IPS-20b (cell line): ENCODE results near the gene DUSP5.
A peak's percentile ranks its signal among the peaks of the same experiment; 100 is the strongest.

Experiments
- H3K27ac ChIP-seq: one replicate; pipeline ENCODE4 v1.5.1; 2013; ENCODE audit warnings: low read length
- H3K27me3 ChIP-seq: 2 replicates; pipeline ENCODE4 v1.6.1; 2013; ENCODE audit warnings: mild to moderate bottlenecking, low read length, inconsistent platforms; ENCODE audit not compliant: insufficient read depth
- H3K36me3 ChIP-seq: 2 replicates; pipeline ENCODE4 v1.6.1; 2013; ENCODE audit warnings: low read depth, mild to moderate bottlenecking, inconsistent platforms, low read length, moderate library complexity; ENCODE audit not compliant: insufficient read depth
- H3K4me1 ChIP-seq: 2 replicates; pipeline ENCODE4 v1.6.1; 2013; ENCODE audit warnings: mild to moderate bottlenecking, control low read depth, inconsistent platforms, low read length, moderate library complexity; ENCODE audit not compliant: insufficient read depth
- H3K4me3 ChIP-seq: 2 replicates; pipeline ENCODE4 v1.5.1; 2013; ENCODE audit warnings: mild to moderate bottlenecking, low read length, inconsistent platforms
- H3K9ac ChIP-seq: 2 replicates; pipeline ENCODE4 v1.6.1; 2013; ENCODE audit warnings: low read depth, mild to moderate bottlenecking, inconsistent platforms, low read length, moderate library complexity
- H3K9me3 ChIP-seq: 2 replicates; pipeline ENCODE4 v1.6.1; 2013; ENCODE audit warnings: mild to moderate bottlenecking, low read depth, low read length, inconsistent platforms; ENCODE audit not compliant: insufficient read depth

Gene DUSP5

DNA sequence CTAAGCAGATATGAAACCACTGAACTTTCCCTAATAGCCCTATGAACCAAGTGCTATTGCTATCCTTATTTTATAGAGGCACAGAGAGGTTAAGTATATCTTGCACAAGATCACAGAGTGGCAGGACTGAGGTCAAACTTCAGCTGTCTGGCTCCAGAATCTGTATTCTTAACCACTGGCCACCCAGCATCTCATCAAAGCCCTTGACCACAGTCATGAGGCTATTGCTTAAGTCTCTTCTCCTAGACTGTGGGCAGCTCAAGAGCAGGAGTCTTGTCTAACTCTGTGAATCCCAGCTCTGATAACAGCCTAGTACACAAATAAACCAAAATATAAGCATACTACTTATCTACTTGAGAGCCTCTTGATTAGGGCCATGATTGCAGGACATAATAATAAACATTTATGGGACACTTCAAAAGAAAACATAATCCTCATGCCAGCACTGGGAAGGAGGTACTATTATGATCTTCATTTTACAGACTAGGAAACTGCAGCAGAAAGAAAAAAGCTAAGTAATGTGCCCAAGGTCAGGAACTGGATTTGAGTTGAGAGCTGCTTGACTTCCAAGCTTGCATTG is 47.3 kb downstream of the DUSP5 start:
- no peak overlapping the region for H3K4me3 ChIP-seq
- no peaks in the 10 kb centered on the region for H3K27me3 ChIP-seq

DNA sequence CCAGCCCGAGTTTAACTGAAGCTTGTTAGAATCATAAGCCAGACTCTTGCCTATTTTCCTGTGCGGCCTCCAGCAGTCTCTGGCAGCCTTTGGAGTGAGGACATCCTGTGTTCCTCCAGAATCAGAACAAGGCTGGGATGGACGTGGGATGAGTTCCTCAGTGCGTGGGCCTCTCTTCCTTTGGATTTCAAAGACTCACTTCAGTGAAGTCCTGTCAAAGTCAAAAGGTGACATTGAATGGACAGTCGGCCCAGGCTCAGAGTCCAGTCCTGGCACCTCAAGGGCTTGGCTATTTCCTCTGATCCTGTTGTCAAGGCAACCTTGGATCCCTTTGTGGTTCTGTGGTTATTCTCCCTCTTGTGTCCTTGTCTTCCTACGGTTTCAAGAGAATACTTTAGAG is 48.4 kb downstream of the DUSP5 start:
- Histone ChIP-seq H3K27me3 (no peaks in the 10 kb centered on the region), H3K9me3 (no peaks in the 10 kb centered on the region), H3K36me3 (no peaks in the 10 kb centered on the region), H3K4me1 (no peaks in the 10 kb centered on the region), H3K4me3 (no peak overlapping the region), H3K9ac (no peak overlapping the region), H3K27ac (no peak overlapping the region)

More for the DNA sequence above, 47.3 kb downstream of the DUSP5 start:
- H3K4me1 ChIP-seq: no peaks in the 10 kb centered on the region
- no peak overlapping the region for H3K27ac ChIP-seq
- H3K36me3 ChIP-seq: no peaks in the 10 kb centered on the region
- no peaks in the 10 kb centered on the region for H3K9me3 ChIP-seq
- no peak overlapping the region for H3K9ac ChIP-seq

DNA sequence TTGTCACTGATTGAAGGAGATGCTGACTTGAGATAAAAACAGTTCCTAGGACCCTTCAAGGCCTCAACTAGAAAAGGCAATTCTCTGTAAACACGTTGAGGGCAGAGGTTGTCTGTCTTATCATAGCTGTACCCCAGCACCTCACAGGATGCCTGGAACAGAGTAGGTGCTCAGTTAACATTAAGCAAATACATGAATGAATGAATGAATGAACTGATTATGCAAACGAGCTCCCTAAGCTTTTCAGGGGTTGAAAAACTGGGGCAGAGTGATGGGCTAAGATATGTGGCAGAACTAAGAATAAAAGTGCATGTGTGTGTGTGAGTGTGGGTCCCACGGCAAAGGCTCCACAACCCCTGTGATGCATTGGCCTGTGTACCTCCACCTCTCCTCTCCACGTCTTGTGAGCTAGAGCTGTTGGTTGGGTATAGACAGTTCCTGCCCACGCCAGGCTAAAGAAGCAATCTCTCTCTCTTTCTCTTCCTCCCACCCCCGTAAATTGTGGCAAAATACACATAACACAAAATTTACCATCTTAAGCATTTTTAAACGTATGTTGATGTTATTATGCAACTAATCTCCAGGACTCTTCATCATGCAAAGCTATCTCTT is 48.9 kb downstream of the DUSP5 start:
- no peaks in the 10 kb centered on the region for H3K36me3 ChIP-seq
- H3K27me3 ChIP-seq: no peaks in the 10 kb centered on the region
- H3K9ac ChIP-seq: no peak overlapping the region
- no peak overlapping the region for H3K4me3 ChIP-seq
- no peaks in the 10 kb centered on the region for H3K9me3 ChIP-seq
- H3K4me1 ChIP-seq: no peaks in the 10 kb centered on the region
- H3K27ac ChIP-seq: no peak overlapping the region

DNA sequence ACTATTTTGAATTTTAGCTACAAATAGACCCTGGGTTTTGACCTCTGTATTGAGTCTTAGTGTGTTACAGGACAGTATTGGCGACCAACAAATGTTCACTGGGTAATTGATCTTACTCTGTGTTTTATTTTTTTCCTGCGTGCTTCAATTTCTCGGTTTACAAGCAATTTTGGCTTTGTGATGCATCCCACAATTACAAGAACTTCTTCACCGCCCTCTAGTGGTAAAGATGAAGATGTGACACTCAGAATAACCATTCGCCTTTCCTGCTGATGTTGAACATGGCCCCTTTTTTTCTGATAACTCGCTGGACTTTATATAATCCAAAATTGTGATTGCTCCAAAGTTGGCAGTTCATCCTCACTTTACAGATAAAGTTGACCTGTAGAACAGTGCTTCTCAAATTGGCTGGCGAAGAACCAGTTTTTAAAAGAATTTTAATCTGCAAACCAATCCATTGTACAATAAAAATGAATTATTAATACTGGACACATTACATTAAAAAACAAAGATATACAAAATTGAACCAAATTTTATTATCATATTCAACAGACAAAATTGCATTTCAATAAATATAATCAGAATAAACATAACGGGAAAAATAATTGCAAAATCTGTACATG is 49.5 kb downstream of the DUSP5 start:
- Histone ChIP-seq H3K4me3 (no peak overlapping the region), H3K27me3 (no peaks in the 10 kb centered on the region), H3K36me3 (no peaks in the 10 kb centered on the region), H3K9me3 (no peaks in the 10 kb centered on the region), H3K4me1 (no peaks in the 10 kb centered on the region), H3K9ac (no peak overlapping the region), H3K27ac (no peak overlapping the region)

DNA sequence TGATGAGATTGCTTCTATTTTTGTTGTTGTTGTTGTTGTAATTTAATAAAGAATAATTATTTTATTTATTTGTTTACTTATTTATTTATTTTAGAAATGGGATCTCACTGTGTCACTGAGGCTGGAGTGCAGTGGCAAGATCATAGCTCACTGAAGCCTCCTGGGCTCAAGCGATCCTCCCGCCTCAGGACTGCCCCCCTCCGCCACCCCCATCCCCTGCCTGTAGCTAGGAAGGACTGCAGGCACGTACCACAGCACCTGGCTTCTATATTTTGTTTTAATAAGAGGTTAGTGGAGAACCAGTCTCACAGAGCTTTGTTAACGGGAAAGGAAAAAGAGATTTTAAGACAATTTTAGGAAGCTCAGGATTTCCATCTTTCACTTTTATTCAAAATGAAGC is 50.3 kb downstream of the DUSP5 start:
- no peaks in the 10 kb centered on the region for H3K27me3 ChIP-seq
- H3K9me3 ChIP-seq: no peaks in the 10 kb centered on the region
- no peak overlapping the region for H3K4me3 ChIP-seq
- no peak overlapping the region for H3K9ac ChIP-seq
- no peaks in the 10 kb centered on the region for H3K4me1 ChIP-seq
- no peaks in the 10 kb centered on the region for H3K36me3 ChIP-seq
- no peak overlapping the region for H3K27ac ChIP-seq

DNA sequence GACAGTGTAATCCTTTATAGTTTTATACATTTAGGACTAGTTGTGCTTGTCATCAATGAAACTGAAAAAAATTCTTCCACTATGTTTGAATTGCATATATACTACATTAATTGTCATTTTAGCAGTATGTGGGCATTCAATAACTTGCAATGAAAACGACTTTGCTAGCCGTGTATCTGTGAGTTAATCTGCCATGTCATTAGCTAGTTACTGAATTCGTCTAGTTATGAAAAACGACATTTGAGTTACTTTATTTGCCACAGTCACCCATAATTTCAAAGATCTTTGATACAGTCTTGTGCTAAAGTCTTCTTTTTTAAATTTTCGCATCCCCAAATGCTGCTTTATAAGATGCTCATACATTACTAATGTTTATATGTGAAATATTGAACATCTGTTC is 51.5 kb downstream of the DUSP5 start:
- no peaks in the 10 kb centered on the region for H3K36me3 ChIP-seq
- no peak overlapping the region for H3K9ac ChIP-seq
- no peak overlapping the region for H3K27ac ChIP-seq
- no peaks in the 10 kb centered on the region for H3K9me3 ChIP-seq
- no peak overlapping the region for H3K4me3 ChIP-seq
- peaks cover 8% of the 10 kb centered on the region; the same call in 1 of the 2 replicates for H3K4me1 ChIP-seq
- no peaks in the 10 kb centered on the region for H3K27me3 ChIP-seq

DNA sequence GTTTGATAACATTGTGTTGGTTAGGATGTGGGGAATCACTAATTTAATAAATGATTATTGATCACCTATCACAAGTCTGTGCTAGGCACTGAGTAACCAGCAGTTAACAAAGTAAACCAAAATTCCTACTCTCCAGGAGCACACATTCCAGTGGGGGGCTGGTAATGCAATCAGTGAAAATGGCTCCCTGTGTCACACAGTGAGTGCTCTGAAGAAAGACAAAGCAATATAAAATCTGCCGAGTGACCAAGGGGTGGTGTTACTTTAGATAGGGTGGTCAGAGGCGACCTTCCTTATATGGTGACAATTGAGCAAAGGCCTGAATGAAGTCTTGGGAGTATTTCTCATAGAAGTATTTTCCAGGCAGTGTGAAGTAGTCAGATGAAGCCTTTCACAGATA is 56.2 kb downstream of the DUSP5 start:
- no peaks in the 10 kb centered on the region for H3K36me3 ChIP-seq
- no peaks in the 10 kb centered on the region for H3K9me3 ChIP-seq
- H3K9ac ChIP-seq: peak overlapping the region; percentile 26; the same call in 1 of the 2 replicates
- no peaks in the 10 kb centered on the region for H3K27me3 ChIP-seq
- no peak overlapping the region for H3K27ac ChIP-seq
- H3K4me3 ChIP-seq: no peak overlapping the region; the same call in 1 of the 2 replicates
- H3K4me1 ChIP-seq: peaks cover 18% of the 10 kb centered on the region; the same call in 1 of the 2 replicates

DNA sequence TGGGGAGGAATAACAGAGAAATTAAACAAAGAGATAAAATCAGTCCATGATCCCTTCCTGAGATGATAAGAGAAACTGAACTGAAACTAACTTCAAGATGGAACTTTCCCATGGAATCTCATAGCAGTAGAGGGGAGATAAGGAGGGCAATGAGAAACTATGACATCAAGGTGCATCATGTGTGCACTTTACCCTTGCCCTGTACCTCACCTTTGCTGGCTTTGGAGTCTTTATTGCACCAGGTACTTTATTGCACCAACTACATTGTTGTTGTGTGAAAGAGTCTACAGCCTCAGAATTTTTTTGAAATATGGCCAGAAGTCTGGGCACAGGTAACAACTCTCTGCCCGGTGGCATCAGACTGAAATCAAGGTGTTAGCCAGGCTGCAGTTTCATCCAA is 58.6 kb downstream of the DUSP5 start:
- H3K27ac ChIP-seq: no peak overlapping the region
- no peaks in the 10 kb centered on the region for H3K36me3 ChIP-seq
- no peak overlapping the region for H3K4me3 ChIP-seq
- no peak overlapping the region for H3K9ac ChIP-seq
- no peaks in the 10 kb centered on the region for H3K9me3 ChIP-seq
- H3K27me3 ChIP-seq: no peaks in the 10 kb centered on the region
- peaks cover 18% of the 10 kb centered on the region; the same call in 1 of the 2 replicates for H3K4me1 ChIP-seq

DNA sequence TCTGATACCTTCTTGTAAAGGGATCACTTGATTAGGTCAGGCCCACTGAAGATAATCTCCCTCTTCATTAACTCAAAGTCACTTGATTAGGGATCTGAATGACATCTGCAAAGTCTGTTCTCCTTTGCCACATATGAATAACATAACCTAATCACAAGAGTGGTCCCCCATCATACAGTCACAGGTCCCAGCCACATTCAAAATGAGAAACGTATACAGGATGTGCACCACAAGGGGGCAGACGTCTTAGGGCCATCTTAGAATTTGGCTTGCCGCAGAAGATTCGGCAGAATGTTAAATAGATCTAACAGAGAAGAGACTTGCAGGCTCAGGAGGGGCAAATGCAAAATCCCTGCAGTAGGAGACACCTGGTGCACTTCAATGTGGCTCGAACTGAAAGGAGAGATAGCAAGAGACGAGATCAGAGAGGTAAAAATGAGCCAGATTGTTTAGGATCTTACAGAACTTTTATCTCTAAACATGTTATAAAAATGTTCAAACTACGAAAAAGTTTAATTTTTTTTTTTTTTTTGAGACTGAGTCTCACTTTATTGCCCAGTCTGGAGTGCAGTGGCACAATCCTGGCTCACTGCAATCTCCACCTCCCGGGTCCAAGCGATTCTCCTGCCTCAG is 59.4 kb downstream of the DUSP5 start:
- peaks cover 18% of the 10 kb centered on the region; the same call in 1 of the 2 replicates for H3K4me1 ChIP-seq
- no peak overlapping the region for H3K4me3 ChIP-seq
- H3K27ac ChIP-seq: no peak overlapping the region
- no peaks in the 10 kb centered on the region for H3K9me3 ChIP-seq
- no peaks in the 10 kb centered on the region for H3K36me3 ChIP-seq
- H3K9ac ChIP-seq: no peak overlapping the region
- no peaks in the 10 kb centered on the region for H3K27me3 ChIP-seq

DNA sequence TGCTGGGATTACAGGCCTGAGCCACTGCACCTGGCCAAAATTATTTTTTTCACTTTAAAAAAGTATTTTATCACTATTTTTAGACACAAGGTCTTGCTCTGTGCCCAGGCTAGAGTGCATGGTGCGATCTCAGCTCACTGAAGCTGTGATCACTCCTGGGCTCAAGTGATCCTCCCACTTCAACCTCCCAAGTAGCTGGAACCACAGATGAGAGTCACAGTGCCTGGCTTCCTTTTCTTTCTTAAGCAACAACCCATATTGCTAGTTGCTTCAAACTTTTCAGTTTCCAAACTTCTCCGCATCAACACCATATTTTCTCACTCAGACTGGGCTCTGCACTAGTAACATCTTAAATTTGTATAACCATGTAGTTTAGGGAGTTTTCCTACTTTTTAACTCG is 60.3 kb downstream of the DUSP5 start:
- Histone ChIP-seq H3K36me3 (no peaks in the 10 kb centered on the region), H3K9me3 (no peaks in the 10 kb centered on the region), H3K27me3 (no peaks in the 10 kb centered on the region), H3K4me3 (no peak overlapping the region), H3K4me1 (peaks cover 18% of the 10 kb centered on the region; the same call in 1 of the 2 replicates), H3K9ac (no peak overlapping the region), H3K27ac (no peak overlapping the region)

DNA sequence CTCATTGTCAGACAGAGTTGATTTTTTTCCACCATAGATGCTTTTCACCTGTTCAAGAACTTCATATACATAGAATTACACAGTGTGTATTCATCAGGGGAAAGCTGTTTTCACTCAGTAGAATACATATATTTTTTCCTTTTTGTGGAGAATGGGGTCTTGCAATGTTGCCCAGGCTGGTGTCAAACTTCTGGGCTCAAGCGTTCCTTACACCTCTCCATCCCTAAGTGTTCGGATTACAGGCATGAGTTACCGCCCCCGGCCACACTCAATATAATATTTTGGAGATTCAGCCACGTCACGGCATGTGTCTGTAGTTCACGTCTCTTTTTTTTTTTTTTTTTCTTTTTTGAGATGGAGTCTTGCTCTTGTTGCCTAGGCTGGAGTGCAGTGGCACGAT is 62.3 kb downstream of the DUSP5 start:
- H3K9me3 ChIP-seq: no peaks in the 10 kb centered on the region
- no peak overlapping the region for H3K9ac ChIP-seq
- no peaks in the 10 kb centered on the region for H3K27me3 ChIP-seq
- no peak overlapping the region for H3K4me3 ChIP-seq
- H3K4me1 ChIP-seq: peaks cover 2% of the 10 kb centered on the region; the same call in 1 of the 2 replicates
- no peak overlapping the region for H3K27ac ChIP-seq
- H3K36me3 ChIP-seq: no peaks in the 10 kb centered on the region
